Lower leg skin (tissue), 3 donors: ENCODE data around the gene ACTMAP.

ENCODE experiments used
- POLR2A ChIP-seq, 2 donors: fragments of 450-650 bp; IDR thresholded peaks; one replicate each; pipeline ENCODE4 v1.6.1; 2016 to 2017; ENCODE audit warnings: antibody characterized with exemption in 2 of 2, mild to moderate bottlenecking in 1 of 2, moderate library complexity in 1 of 2
- TF ChIP-seq, protein P1 (sequence below), 3 donors: fragments of 450-650 bp; IDR thresholded peaks; one replicate each; pipeline ENCODE4 v1.5.1; 2016; ENCODE audit warnings: antibody characterized with exemption in 3 of 3, mild to moderate bottlenecking in 3 of 3, moderate library complexity in 2 of 3

GRCh38 chr19:40739871-40740703 is 10.2 kb downstream of the ACTMAP start:
- TF ChIP-seq, protein P1, sequence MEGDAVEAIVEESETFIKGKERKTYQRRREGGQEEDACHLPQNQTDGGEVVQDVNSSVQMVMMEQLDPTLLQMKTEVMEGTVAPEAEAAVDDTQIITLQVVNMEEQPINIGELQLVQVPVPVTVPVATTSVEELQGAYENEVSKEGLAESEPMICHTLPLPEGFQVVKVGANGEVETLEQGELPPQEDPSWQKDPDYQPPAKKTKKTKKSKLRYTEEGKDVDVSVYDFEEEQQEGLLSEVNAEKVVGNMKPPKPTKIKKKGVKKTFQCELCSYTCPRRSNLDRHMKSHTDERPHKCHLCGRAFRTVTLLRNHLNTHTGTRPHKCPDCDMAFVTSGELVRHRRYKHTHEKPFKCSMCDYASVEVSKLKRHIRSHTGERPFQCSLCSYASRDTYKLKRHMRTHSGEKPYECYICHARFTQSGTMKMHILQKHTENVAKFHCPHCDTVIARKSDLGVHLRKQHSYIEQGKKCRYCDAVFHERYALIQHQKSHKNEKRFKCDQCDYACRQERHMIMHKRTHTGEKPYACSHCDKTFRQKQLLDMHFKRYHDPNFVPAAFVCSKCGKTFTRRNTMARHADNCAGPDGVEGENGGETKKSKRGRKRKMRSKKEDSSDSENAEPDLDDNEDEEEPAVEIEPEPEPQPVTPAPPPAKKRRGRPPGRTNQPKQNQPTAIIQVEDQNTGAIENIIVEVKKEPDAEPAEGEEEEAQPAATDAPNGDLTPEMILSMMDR (IDR thresholded peaks at IDR 0.05), result no peak
- no peak for TF ChIP-seq POLR2A (IDR thresholded peaks at IDR 0.05)
